ENCODE results near the gene CTNND2.
"Not testable (repeated sequence)": the region's sequence is repeated elsewhere in the genome, so short reads cannot be mapped to it uniquely, and the experiment has no call there.

The CTNND2 gene

GRCh38 chr5:11075035-11075805 is 829.0 kb downstream of the CTNND2 start:
- DNase-seq (ENCODE audit: extremely low spot score), result no peak
- no peak for TF ChIP-seq CTCF (IDR thresholded peaks at IDR 0.05; ENCODE audit: control extremely low read depth, extremely low read depth, low read depth, missing control alignments)
- POLR2A ChIA-PET, result no interaction called here
- CTCF ChIA-PET, result interaction anchor here (0.7 kb wide), 1 partner anchor 11 kb away, joined by 3 read pairs; no protein-coding TSS in a partner anchor

- no peak for TF ChIP-seq CTCF (IDR thresholded peaks at IDR 0.05; ENCODE audit: control extremely low read depth, extremely low read depth, low read depth, missing control alignments)
- CTCF ChIA-PET, result no interaction called here
- POLR2A ChIA-PET, result no interaction called here
- DNase-seq (ENCODE audit: extremely low spot score), result no peak
Observed at GRCh38 chr5:11072568-11072967, 831.7 kb downstream of the CTNND2 start.

- ChIA-PET POLR2A (no interaction called here), CTCF (no interaction called here)
- no peak for DNase-seq (ENCODE audit: extremely low spot score)
- no peak for TF ChIP-seq CTCF (IDR thresholded peaks at IDR 0.05; ENCODE audit: control extremely low read depth, extremely low read depth, low read depth, missing control alignments)
Observed at GRCh38 chr5:11072076-11072475, 832.2 kb downstream of the CTNND2 start.

- no peak for TF ChIP-seq CTCF (IDR thresholded peaks at IDR 0.05; ENCODE audit: control extremely low read depth, extremely low read depth, low read depth, missing control alignments)
- no peak for DNase-seq (ENCODE audit: extremely low spot score)
- CTCF ChIA-PET, result interaction anchor here (0.9 kb wide), 1 partner anchor 9 kb away, joined by 3 read pairs; no protein-coding TSS in a partner anchor
- POLR2A ChIA-PET, result no interaction called here
Observed at GRCh38 chr5:11069041-11069440, 835.2 kb downstream of the CTNND2 start.

- POLR2A ChIA-PET; DNase-seq (ENCODE audit: extremely low spot score): not testable (repeated sequence)
- CTCF ChIA-PET, result interaction anchor here (1.3 kb wide), 1 partner anchor 27 kb away, joined by 3 read pairs; no protein-coding TSS in a partner anchor
Observed at GRCh38 chr5:11065723-11066122, 838.5 kb downstream of the CTNND2 start.

GRCh38 chr5:11064763-11065450 is 839.3 kb downstream of the CTNND2 start:
- ChIA-PET CTCF (interaction anchor here (1.3 kb wide), 1 partner anchor 27 kb away, joined by 3 read pairs; no protein-coding TSS in a partner anchor), POLR2A (no interaction called here)
- no peak for TF ChIP-seq CTCF (IDR thresholded peaks at IDR 0.05; ENCODE audit: control extremely low read depth, extremely low read depth, low read depth, missing control alignments)
- DNase-seq (ENCODE audit: extremely low spot score), result no peak

GRCh38 chr5:11062397-11062796 is 841.8 kb downstream of the CTNND2 start:
- no peak for DNase-seq (ENCODE audit: extremely low spot score)
- TF ChIP-seq CTCF (IDR thresholded peaks at IDR 0.05; ENCODE audit: control extremely low read depth, extremely low read depth, low read depth, missing control alignments), result no peak
- CTCF ChIA-PET, result interaction anchor here (1.7 kb wide), 1 partner anchor 9 kb away, joined by 4 read pairs; no protein-coding TSS in a partner anchor
- POLR2A ChIA-PET, result no interaction called here
